Neuronal stem cell (in vitro differentiated cells): Measurements from ENCODE around the gene PLPPR1.

Source experiments
- DNase-seq: peaks from one replicate; pipeline ENCODE4 v3.0.0-alpha.2; 2013; ENCODE audit warnings: low spot score
- H2AFZ ChIP-seq: one replicate; pipeline ENCODE4 v1.6.1; 2013; ENCODE audit warnings: mild to moderate bottlenecking, low read length, inconsistent platforms
- H2AK5ac ChIP-seq: 2 replicates; pipeline ENCODE4 v1.6.1; 2013; ENCODE audit warnings: low read depth, mild to moderate bottlenecking, inconsistent platforms, low read length, moderate library complexity, mixed read lengths
- H2BK120ac ChIP-seq: 2 replicates; pipeline ENCODE4 v1.6.1; 2013; ENCODE audit warnings: low read depth, mild to moderate bottlenecking, inconsistent platforms, low read length, moderate library complexity, mixed read lengths
- H2BK12ac ChIP-seq: one replicate; pipeline ENCODE4 v1.6.1; 2013; ENCODE audit warnings: low read length, inconsistent platforms
- H2BK15ac ChIP-seq: 2 replicates; pipeline ENCODE4 v1.6.1; 2013; ENCODE audit warnings: mild to moderate bottlenecking, low read length, inconsistent platforms, mixed read lengths
- H2BK5ac ChIP-seq: one replicate; pipeline ENCODE4 v1.6.1; 2013; ENCODE audit warnings: inconsistent platforms, mild to moderate bottlenecking, low read length, moderate library complexity
- H3K14ac ChIP-seq: one replicate; pipeline ENCODE4 v1.6.1; 2013; ENCODE audit warnings: low read length, inconsistent platforms
- H3K18ac ChIP-seq: 2 replicates; pipeline ENCODE4 v1.6.1; 2013; ENCODE audit warnings: low read length, inconsistent platforms
- H3K23ac ChIP-seq: 2 replicates; pipeline ENCODE4 v1.6.1; 2013; ENCODE audit warnings: low read depth, mild to moderate bottlenecking, mixed read lengths, low read length, inconsistent platforms; ENCODE audit not compliant: poor library complexity
- H3K27ac ChIP-seq: replicated peaks from 3 replicates; pipeline ENCODE4 v1.5.1; 2013; ENCODE audit warnings: low read length, inconsistent platforms
- H3K27me3 ChIP-seq, 3 experiments: 2 replicates each; pipeline ENCODE4 v1.6.1; 2013; ENCODE audit warnings: low read length in 3 of 3, mild to moderate bottlenecking in 2 of 3, inconsistent platforms in 1 of 3, low read depth in 1 of 3, mixed read lengths in 1 of 3, moderate library complexity in 1 of 3; ENCODE audit not compliant: control insufficient read depth in 3 of 3, insufficient read depth in 3 of 3
- H3K36me3 ChIP-seq, 2 donors: replicated peaks in 1 of 2; 2 replicates each; pipeline ENCODE4 v1.6.1; 2013; ENCODE audit warnings: low read length in 2 of 2; ENCODE audit not compliant: control insufficient read depth in 2 of 2, insufficient read depth in 2 of 2
- H3K4ac ChIP-seq: 2 replicates; pipeline ENCODE4 v1.6.1; 2013; ENCODE audit warnings: inconsistent platforms, mild to moderate bottlenecking, low read length, moderate library complexity
- H3K4me1 ChIP-seq, 2 donors: 1 replicate in 1 of 2; 2 replicates in 1 of 2; pipeline ENCODE4 v1.6.1; 2013; ENCODE audit warnings: low read length in 2 of 2, low read depth in 1 of 2; ENCODE audit not compliant: control insufficient read depth in 2 of 2, insufficient read depth in 1 of 2
- H3K4me2 ChIP-seq: one replicate; pipeline ENCODE4 v1.6.1; 2013; ENCODE audit warnings: mild to moderate bottlenecking, low read length, inconsistent platforms; ENCODE audit not compliant: insufficient read depth, poor library complexity, severe bottlenecking
- H3K4me3 ChIP-seq, 2 donors: 2 replicates each; pipeline ENCODE4 v1.5.1; 2013; ENCODE audit warnings: low read length in 2 of 2, mild to moderate bottlenecking in 2 of 2, inconsistent platforms in 1 of 2, moderate library complexity in 1 of 2
- H3K79me1 ChIP-seq: one replicate; pipeline ENCODE4 v1.6.1; 2013; ENCODE audit warnings: low read depth, mild to moderate bottlenecking, inconsistent platforms, low read length, moderate library complexity
- H3K9ac ChIP-seq: one replicate; pipeline ENCODE4 v1.6.1; 2013; ENCODE audit warnings: mild to moderate bottlenecking, low read depth, low read length, inconsistent platforms; ENCODE audit not compliant: poor library complexity
- H3K9me3 ChIP-seq, 2 donors: replicated peaks in 1 of 2; 2 replicates each; pipeline versions ENCODE3 to v1.6.1; 2013; ENCODE audit warnings: low read length in 2 of 2, mild to moderate bottlenecking in 2 of 2, inconsistent platforms in 1 of 2, low read depth in 1 of 2, mixed read lengths in 1 of 2, moderate library complexity in 1 of 2; ENCODE audit not compliant: control insufficient read depth in 2 of 2, insufficient read depth in 1 of 2
- H4K8ac ChIP-seq: one replicate; pipeline ENCODE4 v1.6.1; 2013; ENCODE audit warnings: low read depth, mild to moderate bottlenecking, inconsistent platforms, low read length, moderate library complexity
- H4K91ac ChIP-seq: one replicate; pipeline ENCODE4 v1.6.1; 2013; ENCODE audit warnings: low read length, low read depth, mild to moderate bottlenecking, inconsistent platforms; ENCODE audit not compliant: poor library complexity
- WGBS, 2 donors: extraction: QIAGEN DNeasy Blood & Tissue Kit; methylation state at CpG; one replicate each; pipeline ENCODE4 v1.1.7; 2013; ENCODE audit warnings: missing lambda C conversion rate in 2 of 2, mixed read lengths in 1 of 2; ENCODE audit not compliant: insufficient read length in 2 of 2, insufficient replicate concordance in 1 of 2; ENCODE audit errors: extremely low coverage in 2 of 2; 5-methylcytosine and 5-hydroxymethylcytosine counted together

Gene PLPPR1

DNA sequence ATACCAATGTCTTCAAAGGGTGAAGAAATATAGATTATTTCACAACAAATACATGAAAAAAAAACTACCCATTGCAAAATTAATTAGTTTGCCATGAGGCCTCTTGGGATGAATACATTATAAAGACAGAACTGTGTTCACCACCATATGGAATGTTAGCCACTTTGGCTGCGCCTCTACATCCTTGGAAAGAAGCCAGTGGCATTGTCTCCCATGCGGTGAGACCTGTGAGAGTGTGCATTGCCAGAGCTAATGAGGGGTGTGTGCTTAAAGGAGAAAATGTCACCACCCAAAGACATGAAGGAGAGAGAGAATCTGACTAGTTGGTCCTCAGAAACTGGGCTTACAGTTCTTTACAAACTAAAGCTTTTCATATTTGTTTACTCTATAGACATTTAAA, 110.6 kb downstream of the PLPPR1 start:
- H3K4me1 ChIP-seq, result peaks cover 0 to 9% of the 10 kb centered on the region in 2 donors
- H3K79me1 ChIP-seq, result no peaks in the 10 kb centered on the region
- no peak overlapping the region for H2BK12ac ChIP-seq
- no peak overlapping the region for H4K8ac ChIP-seq
- H3K27me3 ChIP-seq, result no peaks in the 10 kb centered on the region
- H2BK120ac ChIP-seq, result no peak overlapping the region
- peaks cover 0 to 2% of the 10 kb centered on the region in 2 donors for H3K9me3 ChIP-seq
- no CpG with 5 or more reads among the region's 2 CpGs for WGBS, 2 donors
- no peak overlapping the region for H3K9ac ChIP-seq
- no peak overlapping the region for H2AK5ac ChIP-seq
- no peak overlapping the region for H3K23ac ChIP-seq
- no peak overlapping the region for H4K91ac ChIP-seq
- no peak overlapping the region for H2BK5ac ChIP-seq
- no peak for DNase-seq
- no peak overlapping the region for H3K27ac ChIP-seq
- H3K4me2 ChIP-seq, result no peak overlapping the region
- no peak overlapping the region for H2AFZ ChIP-seq
- no peak overlapping the region for H3K4me3 ChIP-seq
- no peaks in the 10 kb centered on the region for H3K36me3 ChIP-seq
- H3K4ac ChIP-seq, result no peak overlapping the region
- no peak overlapping the region for H3K14ac ChIP-seq
- no peak overlapping the region for H3K18ac ChIP-seq
- no peak overlapping the region for H2BK15ac ChIP-seq

DNA sequence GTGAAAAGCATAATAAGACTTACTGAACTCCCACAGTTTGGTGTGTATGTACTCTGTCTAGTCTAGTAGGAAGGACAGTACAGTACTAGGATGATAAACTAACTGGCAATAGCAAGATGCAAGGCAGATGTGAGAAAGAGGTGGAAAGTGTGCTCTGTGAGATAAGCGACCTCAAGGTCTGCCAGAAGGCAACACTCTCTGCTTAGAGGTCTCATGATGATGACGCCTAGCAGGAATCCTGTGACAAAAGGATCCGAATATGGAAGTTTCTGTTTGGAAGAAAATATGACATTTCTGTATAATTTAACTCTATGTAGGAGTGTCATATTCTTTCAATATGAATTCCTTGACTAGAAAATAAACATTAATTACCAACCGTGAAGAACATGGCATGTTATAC, 112.2 kb downstream of the PLPPR1 start:
- H2BK12ac ChIP-seq, result no peak overlapping the region
- no peak overlapping the region for H4K8ac ChIP-seq
- H3K27ac ChIP-seq, result no peak overlapping the region
- no peak overlapping the region for H2AFZ ChIP-seq
- H3K9me3 ChIP-seq, result peaks cover 0 to 2% of the 10 kb centered on the region in 2 donors
- no peak overlapping the region for H2BK5ac ChIP-seq
- no peak overlapping the region for H2BK120ac ChIP-seq
- no CpG with 5 or more reads among the region's 4 CpGs for WGBS, 2 donors
- no peak for DNase-seq
- no peaks in the 10 kb centered on the region for H3K36me3 ChIP-seq
- no peak overlapping the region for H2AK5ac ChIP-seq
- no peak overlapping the region for H2BK15ac ChIP-seq
- no peak overlapping the region for H3K23ac ChIP-seq
- H3K4ac ChIP-seq, result no peak overlapping the region
- H3K14ac ChIP-seq, result no peak overlapping the region
- no peak overlapping the region for H3K4me2 ChIP-seq
- no peak overlapping the region for H3K18ac ChIP-seq
- no peaks in the 10 kb centered on the region for H3K79me1 ChIP-seq
- no peak overlapping the region for H3K4me3 ChIP-seq
- H4K91ac ChIP-seq, result no peak overlapping the region
- H3K27me3 ChIP-seq, result no peaks in the 10 kb centered on the region
- H3K9ac ChIP-seq, result no peak overlapping the region
- H3K4me1 ChIP-seq, result peaks cover 0 to 7% of the 10 kb centered on the region in 2 donors

DNA sequence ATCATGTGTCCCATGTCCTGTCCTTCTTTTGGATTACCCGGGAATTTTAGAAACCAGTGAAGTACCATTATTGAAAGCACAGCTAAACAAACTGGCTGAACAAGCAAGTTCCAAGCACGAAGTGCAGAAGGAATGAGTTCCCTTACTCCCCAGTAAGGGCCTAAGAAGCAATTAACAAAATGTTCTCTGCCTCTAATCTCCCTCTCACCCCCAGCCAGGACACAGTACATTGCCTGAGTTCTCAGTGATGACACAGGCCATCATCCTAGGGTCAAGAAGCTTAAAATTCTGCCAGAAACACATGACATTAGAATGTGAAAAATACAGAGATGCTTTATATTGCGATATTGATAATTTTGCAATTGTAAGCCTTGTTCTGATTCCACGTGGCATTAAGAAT, 118.0 kb downstream of the PLPPR1 start:
- Histone ChIP-seq H3K14ac (no peak overlapping the region), H2BK12ac (no peak overlapping the region), H3K9me3 (peaks cover 0 to 1% of the 10 kb centered on the region in 2 donors), H2BK5ac (no peak overlapping the region), H3K9ac (no peak overlapping the region), H3K4me3 (no peak overlapping the region), H3K36me3 (no peaks in the 10 kb centered on the region), H3K79me1 (no peaks in the 10 kb centered on the region), H3K23ac (no peak overlapping the region), H3K4me2 (no peak overlapping the region), H3K27ac (no peak overlapping the region), H3K18ac (no peak overlapping the region), H4K8ac (no peak overlapping the region), H3K4me1 (peaks cover 0 to 13% of the 10 kb centered on the region in 2 donors), H3K4ac (no peak overlapping the region), H2BK120ac (no peak overlapping the region), H2AFZ (no peak overlapping the region), H2BK15ac (no peak overlapping the region), H4K91ac (no peak overlapping the region), H3K27me3 (no peaks in the 10 kb centered on the region), H2AK5ac (no peak overlapping the region)
- no peak for DNase-seq
- no CpG with 5 or more reads among the region's 4 CpGs for WGBS, 2 donors

DNA sequence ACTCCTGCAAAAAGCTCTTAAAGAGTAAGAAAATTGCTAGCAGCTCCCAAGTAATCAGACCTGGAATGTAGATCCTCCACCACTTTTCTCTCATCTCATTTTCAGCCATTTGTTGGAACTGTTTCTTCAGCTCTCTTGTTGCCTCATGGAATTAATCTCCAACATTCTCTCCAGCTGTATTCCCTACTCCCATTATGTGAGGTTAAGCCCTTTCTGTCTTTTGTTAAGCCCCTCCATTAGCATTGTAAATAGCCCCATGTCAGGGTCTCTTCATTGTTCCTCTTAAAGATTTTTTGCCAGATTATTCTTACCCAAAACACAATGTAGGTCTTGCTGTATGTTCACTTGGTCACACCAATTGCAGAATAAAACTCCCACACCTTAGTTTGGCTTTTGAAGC, 119.8 kb downstream of the PLPPR1 start:
- Histone ChIP-seq H3K27ac (peak overlapping the region; percentile 27), H3K27me3 (no peaks in the 10 kb centered on the region), H2AK5ac (no peak overlapping the region), H2BK12ac (no peak overlapping the region), H3K36me3 (no peaks in the 10 kb centered on the region), H2BK120ac (no peak overlapping the region), H3K4ac (no peak overlapping the region), H4K91ac (no peak overlapping the region), H2AFZ (no peak overlapping the region), H3K18ac (no peak overlapping the region), H4K8ac (no peak overlapping the region), H2BK5ac (no peak overlapping the region), H3K14ac (no peak overlapping the region), H3K23ac (no peak overlapping the region), H3K4me3 (no peak overlapping the region), H3K4me1 (peaks cover 0 to 9% of the 10 kb centered on the region in 2 donors), H3K9me3 (peaks cover 0 to 1% of the 10 kb centered on the region in 2 donors), H3K4me2 (no peak overlapping the region), H3K79me1 (no peaks in the 10 kb centered on the region), H2BK15ac (no peak overlapping the region), H3K9ac (no peak overlapping the region)
- DNase-seq, result no peak
